ENCODE measurements around the gene TRIM62.

DNA sequence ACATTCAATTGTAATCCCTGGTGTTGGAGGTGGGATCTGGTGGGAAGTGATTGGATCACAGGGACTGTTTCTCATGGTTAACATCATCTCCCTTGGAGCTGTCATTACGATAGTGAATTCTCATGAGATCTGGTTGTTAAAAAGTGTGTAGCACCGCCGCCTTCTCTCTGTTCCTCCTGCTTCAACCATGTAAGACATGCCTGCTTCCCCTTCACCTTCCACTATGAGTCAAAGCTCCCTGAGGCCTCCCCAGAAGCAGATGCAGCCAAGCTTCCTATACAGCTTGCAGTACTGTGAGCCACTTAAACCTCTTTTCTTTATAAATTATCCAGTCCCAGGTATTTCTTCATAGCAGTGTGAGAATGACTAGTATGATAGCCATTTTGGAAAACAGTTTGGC lies 30.1 kb upstream of the TRIM62 start:
- TF ChIP-seq, protein P1, sequence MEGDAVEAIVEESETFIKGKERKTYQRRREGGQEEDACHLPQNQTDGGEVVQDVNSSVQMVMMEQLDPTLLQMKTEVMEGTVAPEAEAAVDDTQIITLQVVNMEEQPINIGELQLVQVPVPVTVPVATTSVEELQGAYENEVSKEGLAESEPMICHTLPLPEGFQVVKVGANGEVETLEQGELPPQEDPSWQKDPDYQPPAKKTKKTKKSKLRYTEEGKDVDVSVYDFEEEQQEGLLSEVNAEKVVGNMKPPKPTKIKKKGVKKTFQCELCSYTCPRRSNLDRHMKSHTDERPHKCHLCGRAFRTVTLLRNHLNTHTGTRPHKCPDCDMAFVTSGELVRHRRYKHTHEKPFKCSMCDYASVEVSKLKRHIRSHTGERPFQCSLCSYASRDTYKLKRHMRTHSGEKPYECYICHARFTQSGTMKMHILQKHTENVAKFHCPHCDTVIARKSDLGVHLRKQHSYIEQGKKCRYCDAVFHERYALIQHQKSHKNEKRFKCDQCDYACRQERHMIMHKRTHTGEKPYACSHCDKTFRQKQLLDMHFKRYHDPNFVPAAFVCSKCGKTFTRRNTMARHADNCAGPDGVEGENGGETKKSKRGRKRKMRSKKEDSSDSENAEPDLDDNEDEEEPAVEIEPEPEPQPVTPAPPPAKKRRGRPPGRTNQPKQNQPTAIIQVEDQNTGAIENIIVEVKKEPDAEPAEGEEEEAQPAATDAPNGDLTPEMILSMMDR (IDR thresholded peaks at IDR 0.05; ENCODE audit: low read length): no peak
- TF ChIP-seq EZH2phosphoT487 (IDR thresholded peaks at IDR 0.05; ENCODE audit: low read length): no peak
- no peak for TF ChIP-seq EZH2 (optimal IDR thresholded peaks at IDR 0.05; ENCODE audit: low read depth, low read length)
